H1 (cell line): Measurements from ENCODE around the gene ZNF148. TPM values are rescaled to one million over a fixed set of nuclear protein-coding genes. Genes with fewer than 3 reads are reported as not detected.
A peak's percentile ranks its signal among the peaks of the same experiment; 100 is the strongest.

Source experiments
- ASH2L ChIP-seq: fragments of 200-600, 300-600 bp; sonication (generic); IDR thresholded peaks from one replicate; pipeline ENCODE4 v1.7.1; 2017; ENCODE audit warnings: low read length
- BACH1 ChIP-seq: IDR thresholded peaks from 2 replicates; pipeline ENCODE4 v1.6.1; 2012; ENCODE audit warnings: low read length, improper control_type of control experiment
- BRCA1 ChIP-seq: IDR thresholded peaks from 2 replicates; pipeline ENCODE4 v1.6.1; 2012; ENCODE audit warnings: low read depth, low read length, improper control_type of control experiment
- CHD1 ChIP-seq: IDR thresholded peaks from 2 replicates; pipeline ENCODE4 v1.6.1; 2012; ENCODE audit warnings: low read depth, low read length, improper control_type of control experiment
- CHD2 ChIP-seq: IDR thresholded peaks from 2 replicates; pipeline ENCODE4 v1.6.1; 2012; ENCODE audit warnings: low read length, improper control_type of control experiment
- CTBP2 ChIP-seq: IDR thresholded peaks from 2 replicates; pipeline ENCODE4 v1.7.0; 2011; ENCODE audit warnings: borderline replicate concordance, mild to moderate bottlenecking, moderate library complexity, mixed read lengths, low read length; ENCODE audit not compliant: insufficient read depth, insufficient read length
- EGR1 ChIP-seq: IDR thresholded peaks from 2 replicates; pipeline ENCODE4 v1.6.1; 2011; ENCODE audit warnings: low read depth, low read length, borderline replicate concordance
- HDAC2 ChIP-seq, 2 experiments: fragments of 300-600 bp in 1 of 2; sonication (generic) in 1 of 2; IDR thresholded peaks; 2 replicates each; pipeline ENCODE4 v1.6.1; 2011 to 2012; ENCODE audit warnings: low read depth in 2 of 2, low read length in 2 of 2, mild to moderate bottlenecking in 2 of 2, moderate library complexity in 2 of 2, borderline replicate concordance in 1 of 2, inconsistent platforms in 1 of 2
- JUN ChIP-seq: IDR thresholded peaks from 2 replicates; pipeline ENCODE4 v1.6.1; 2011; ENCODE audit warnings: low read depth, mild to moderate bottlenecking, improper control_type of control experiment, low read length
- KDM5A ChIP-seq: fragments of 200-600 bp; IDR thresholded peaks from 2 replicates; pipeline ENCODE4 v1.7.1; 2012; ENCODE audit warnings: mild to moderate bottlenecking, low read length, inconsistent platforms, mixed read lengths
- MAFK ChIP-seq: IDR thresholded peaks from 2 replicates; pipeline ENCODE4 v1.6.1; 2012; ENCODE audit warnings: low read depth, mild to moderate bottlenecking, improper control_type of control experiment, low read length
- MAX ChIP-seq: IDR thresholded peaks from 2 replicates; pipeline ENCODE4 v1.6.1; 2012; ENCODE audit warnings: inconsistent platforms
- POLR2AphosphoS5 ChIP-seq: IDR thresholded peaks from 2 replicates; pipeline ENCODE4 v1.6.1; 2011; ENCODE audit warnings: low read depth, low read length
- POU5F1 ChIP-seq: IDR thresholded peaks from 2 replicates; pipeline ENCODE4 v1.6.1; 2011; ENCODE audit warnings: low read depth, mild to moderate bottlenecking, low read length, moderate library complexity
- RAD21 ChIP-seq, 2 experiments: IDR thresholded peaks in 1 of 2; conservative IDR thresholded peaks in 1 of 2; 2 replicates each; pipeline ENCODE4 v1.6.1; 2011; ENCODE audit warnings: low read depth in 2 of 2, low read length in 2 of 2, improper control_type of control experiment in 1 of 2, inconsistent platforms in 1 of 2, mild to moderate bottlenecking in 1 of 2, moderate library complexity in 1 of 2
- RBBP5 ChIP-seq: IDR thresholded peaks from 2 replicates; pipeline ENCODE4 v1.7.1; 2012; ENCODE audit warnings: low read depth, mild to moderate bottlenecking, inconsistent platforms, low read length, moderate library complexity, borderline replicate concordance
- RNF2 ChIP-seq: fragments of 200-900, 300-1000 bp; sonication (generic); IDR thresholded peaks from 2 replicates; pipeline ENCODE4 v1.7.1; 2016; ENCODE audit warnings: borderline replicate concordance, low read depth, mild to moderate bottlenecking, antibody characterized with exemption, low read length; ENCODE audit not compliant: poor library complexity, severe bottlenecking; ENCODE audit errors: missing control alignments
- SIN3A ChIP-seq, 2 experiments: IDR thresholded peaks in 1 of 2; conservative IDR thresholded peaks in 1 of 2; 2 replicates each; pipeline ENCODE4 v1.6.1; 2011 to 2012; ENCODE audit warnings: low read length in 2 of 2, improper control_type of control experiment in 1 of 2, low read depth in 1 of 2, mild to moderate bottlenecking in 1 of 2
- SP1 ChIP-seq: IDR thresholded peaks from 2 replicates; pipeline ENCODE4 v1.6.1; 2011; ENCODE audit warnings: low read depth, low read length
- SP2 ChIP-seq: IDR thresholded peaks from 2 replicates; pipeline ENCODE4 v1.6.1; 2012; ENCODE audit warnings: mild to moderate bottlenecking, low read length, inconsistent platforms
- TBP ChIP-seq: IDR thresholded peaks from 2 replicates; pipeline ENCODE4 v1.6.1; 2011; ENCODE audit warnings: low read depth, low read length, improper control_type of control experiment
- YY1 ChIP-seq: IDR thresholded peaks from 2 replicates; pipeline ENCODE4 v1.6.1; 2011; ENCODE audit warnings: low read depth, mild to moderate bottlenecking, low read length
- ZNF274 ChIP-seq: IDR thresholded peaks from 2 replicates; pipeline ENCODE4 v1.7.0; 2012; ENCODE audit warnings: low read length, borderline replicate concordance; ENCODE audit errors: extremely low read depth
- polyA plus RNA-seq, 7 experiments: library from polyadenylated mRNA; depleted of rRNA in 3 of 7; stranded (reverse) in 5 of 7; unstranded in 2 of 7; fragments of >200 nt in 5 of 7; fragments of 200-250 nt in 2 of 7; gene quantifications; 1 replicate in 5 of 7; 2 replicates in 1 of 7; 4 replicates in 1 of 7; pipeline versions ENCODE4 v1.2.1 to v1.2.3, GENCODE V29; 2011 to 2013; ENCODE audit warnings: missing spikeins in 2 of 7, mixed read lengths in 2 of 7
- total RNA-seq: library from RNA; stranded (reverse); fragmentation: NEBNext Ultra II Directional; extraction: Animal tissue kit (Norgen Biotek cat#: 25700); gene quantifications from 2 replicates; pipeline ENCODE4 v1.2.1, GENCODE V29; 2021

Gene ZNF148
- total and polyA plus RNA-seq, 2 of the 8 experiments (the other 6 are each of a cell fraction or from before 2014, with no cell fraction given) = 3.7 to 22.6 TPM

GRCh38 chr3:125374996-125375941, at the start of gene ZNF148 (continued):
- TF ChIP-seq BRCA1 = no peak
- TF ChIP-seq SIN3A (conservative IDR thresholded peaks at IDR 0.05 in 1 of 2, IDR thresholded peaks at IDR 0.05 in 1 of 2; ENCODE audit: low read depth in 1 of 2, low read length in 2 of 2) = peak in 1 of 2 experiments; percentile 83; a peak in 2 of 4 replicates
- no peak for TF ChIP-seq CHD1
- peak; percentile 81 for TF ChIP-seq POLR2AphosphoS5
- no peak for TF ChIP-seq SP1
- peak; percentile 67 for TF ChIP-seq MAX
- TF ChIP-seq HDAC2 (IDR thresholded peaks at IDR 0.05; ENCODE audit: borderline replicate concordance in 1 of 2, low read depth in 2 of 2, low read length in 2 of 2) = peak in 1 of 2 experiments; percentile 57; a peak in 2 of 4 replicates
- TF ChIP-seq MAFK = no peak
- TF ChIP-seq RBBP5 = no peak
- no peak for TF ChIP-seq RNF2
- TF ChIP-seq TBP = peak; percentile 72
- TF ChIP-seq CHD2 = 0 out of 2 replicates have a peak, but pooled peaks have one; percentile 35
- TF ChIP-seq BACH1 = 0 out of 2 replicates have a peak, but pooled peaks have one; percentile 18
- TF ChIP-seq KDM5A = no peak
- no peak for TF ChIP-seq RAD21 (IDR thresholded peaks at IDR 0.05 in 1 of 2, conservative IDR thresholded peaks at IDR 0.05 in 1 of 2; ENCODE audit: low read depth in 2 of 2, low read length in 2 of 2)
- TF ChIP-seq SP2 = peak; percentile 87
- no peak for TF ChIP-seq POU5F1
- no peak for TF ChIP-seq ZNF274
- TF ChIP-seq YY1 = no peak
- TF ChIP-seq EGR1 = peak; percentile 83
- no peak for TF ChIP-seq CTBP2
- TF ChIP-seq ASH2L = peak; percentile 91
- TF ChIP-seq JUN = no peak
